SK-N-SH (cell line): ENCODE measurements around the gene SH3RF1. TPM values are rescaled to one million over a fixed set of nuclear protein-coding genes. Genes with fewer than 3 reads are reported as not detected.
A peak's percentile ranks its signal among the peaks of the same experiment; 100 is the strongest.

ENCODE experiments used
- CTCF ChIA-PET: fragments of 300-600, 350-600 bp; formaldehyde crosslinking; extraction: SDS; loops from one replicate; lab custom pipeline; 2021; lab: Yijun Ruan, JAX
- POLR2A ChIA-PET: fragments of 350-600 bp; sonication (Branson Sonifier 250); formaldehyde crosslinking; extraction: SDS; loops from one replicate; lab custom pipeline; 2020; ENCODE audit warnings: antibody characterized with exemption, inconsistent platforms; lab: Yijun Ruan, JAX
- DNase-seq: peaks from one replicate; pipeline ENCODE4 v3.0.0; 2012
- H2AFZ ChIP-seq: fragments of 200-600 bp; sonication (generic); 2 replicates; pipeline ENCODE4 v1.8.1; 2016; ENCODE audit warnings: antibody characterized with exemption, mild to moderate bottlenecking, low read depth
- H3F3A ChIP-seq: fragments of 200-600 bp; sonication (generic); replicated peaks from 2 replicates; pipeline ENCODE3; 2016; ENCODE audit warnings: antibody characterized with exemption, mild to moderate bottlenecking; ENCODE audit not compliant: insufficient read depth
- H3K27ac ChIP-seq, 2 experiments: fragments of 200-500 bp in 1 of 2; fragments of 200-600 bp in 1 of 2; sonication (Bioruptor generic) in 1 of 2; sonication (generic), shearing (Covaris generic) in 1 of 2; 2 replicates each; pipeline versions ENCODE4 v1.5.1 to v1.6.1; 2014 to 2016; ENCODE audit warnings: low read depth in 2 of 2, inconsistent platforms in 1 of 2, low read length in 1 of 2, mild to moderate bottlenecking in 1 of 2, mixed read lengths in 1 of 2
- H3K27me3 ChIP-seq: fragments of 200-600 bp; sonication (generic), shearing (Covaris generic); 2 replicates; pipeline ENCODE4 v1.6.1; 2016; ENCODE audit warnings: mixed run types; ENCODE audit not compliant: insufficient read depth
- H3K36me3 ChIP-seq, 2 experiments: fragments of 200-500 bp in 1 of 2; fragments of 200-600 bp in 1 of 2; sonication (Bioruptor generic) in 1 of 2; sonication (generic) in 1 of 2; replicated peaks in 1 of 2; 2 replicates each; pipeline versions ENCODE3 to v1.5.1; 2014 to 2016; ENCODE audit warnings: low read length in 1 of 2, mild to moderate bottlenecking in 1 of 2; ENCODE audit not compliant: insufficient read depth in 2 of 2, control insufficient read depth in 1 of 2
- H3K4me1 ChIP-seq, 2 experiments: fragments of 200-500 bp in 1 of 2; fragments of 200-600 bp in 1 of 2; sonication (Bioruptor generic) in 1 of 2; sonication (generic), shearing (Covaris generic) in 1 of 2; 2 replicates each; pipeline versions ENCODE4 v1.5.1 to v1.6.1; 2014 to 2016; ENCODE audit warnings: low read depth in 1 of 2, low read length in 1 of 2, mixed run types in 1 of 2; ENCODE audit not compliant: insufficient read depth in 2 of 2, control insufficient read depth in 1 of 2
- H3K4me2 ChIP-seq: fragments of 200-600 bp; sonication (generic), shearing (Covaris generic); 2 replicates; pipeline ENCODE4 v1.6.1; 2017; ENCODE audit warnings: mixed run types
- H3K4me3 ChIP-seq, 2 experiments: fragments of 200-500 bp in 1 of 2; fragments of 200-600 bp in 1 of 2; sonication (Bioruptor generic) in 1 of 2; sonication (generic), shearing (Covaris generic) in 1 of 2; 2 replicates each; pipeline versions ENCODE4 v1.5.1 to v1.8.1; 2014 to 2016; ENCODE audit warnings: low read depth in 2 of 2, inconsistent platforms in 1 of 2, low read length in 1 of 2, mild to moderate bottlenecking in 1 of 2, mixed read lengths in 1 of 2, moderate library complexity in 1 of 2
- H3K79me2 ChIP-seq: fragments of 200-600 bp; sonication (generic); 2 replicates; pipeline ENCODE4 v1.8.1; 2017; ENCODE audit warnings: mild to moderate bottlenecking; ENCODE audit not compliant: insufficient read depth
- H3K9ac ChIP-seq: fragments of 200-600 bp; sonication (generic); 2 replicates; pipeline ENCODE4 v1.6.1; 2017; ENCODE audit warnings: mixed run types
- H3K9me2 ChIP-seq: fragments of 200-600 bp; sonication (generic); 2 replicates; pipeline ENCODE4 v1.6.1; 2017; ENCODE audit warnings: mixed run types
- H3K9me3 ChIP-seq: fragments of 200-600 bp; sonication (generic); 2 replicates; pipeline ENCODE4 v1.6.1; 2017; ENCODE audit warnings: mixed run types, mild to moderate bottlenecking, moderate library complexity
- H4K20me1 ChIP-seq: fragments of 200-600 bp; sonication (generic); 2 replicates; pipeline ENCODE4 v1.6.1; 2017; ENCODE audit warnings: mild to moderate bottlenecking, mixed run types; ENCODE audit not compliant: insufficient read depth
- ELF1 ChIP-seq: IDR thresholded peaks from 2 replicates; pipeline ENCODE4 v1.4.0; 2012
- FOXM1 ChIP-seq: IDR thresholded peaks from 2 replicates; pipeline ENCODE4 v1.4.0; 2012; ENCODE audit warnings: low read depth, mild to moderate bottlenecking
- GABPA ChIP-seq: IDR thresholded peaks from 2 replicates; pipeline ENCODE4 v1.4.0; 2012; ENCODE audit warnings: low read depth, mild to moderate bottlenecking
- JUND ChIP-seq: IDR thresholded peaks from 2 replicates; pipeline ENCODE4 v1.4.0; 2012
- MXI1 ChIP-seq: IDR thresholded peaks from 2 replicates; pipeline ENCODE4 v1.6.1; 2012; ENCODE audit warnings: mild to moderate bottlenecking, low read depth, low read length, improper control_type of control experiment
- RAD21 ChIP-seq: IDR thresholded peaks from 2 replicates; pipeline ENCODE4 v1.6.1; 2012; ENCODE audit warnings: mild to moderate bottlenecking, low read length
- RCOR1 ChIP-seq: fragments of 150-350 bp; IDR thresholded peaks from 2 replicates; pipeline ENCODE4 v1.6.1; 2017; ENCODE audit warnings: antibody characterized with exemption, low read length
- TCF12 ChIP-seq: IDR thresholded peaks from 2 replicates; pipeline ENCODE4 v1.4.0; 2012
- WGBS: methylation state at CpG from one replicate; pipeline ENCODE4 v1.1.6; 2017; ENCODE audit warnings: low lambda C conversion rate; 5-methylcytosine and 5-hydroxymethylcytosine counted together
- polyA plus RNA-seq, 3 experiments: library from polyadenylated mRNA; depleted of rRNA; stranded (reverse); fragments of >200 nt; gene quantifications; 2 replicates each; pipeline ENCODE4 v1.2.3, GENCODE V29; 2012
- TF ChIP-seq, protein P1 (sequence below): IDR thresholded peaks from 2 replicates; pipeline ENCODE4 v1.4.0; 2012; ENCODE audit warnings: low read depth
- TF ChIP-seq, protein P2 (sequence below): IDR thresholded peaks from 2 replicates; pipeline ENCODE4 v1.6.1; 2012; ENCODE audit warnings: mild to moderate bottlenecking, low read depth, low read length, moderate library complexity
- TF ChIP-seq, protein P3 (sequence below): IDR thresholded peaks from 2 replicates; pipeline ENCODE4 v1.4.0; 2012; ENCODE audit warnings: low read depth, borderline replicate concordance
- TF ChIP-seq, protein P4 (sequence below): fragments of 200-600 bp; sonication (generic); IDR thresholded peaks from 2 replicates; pipeline ENCODE4 v1.6.1; 2017; ENCODE audit warnings: antibody characterized with exemption, mild to moderate bottlenecking, moderate library complexity

Gene SH3RF1
- polyA plus RNA-seq, 1 of the 3 experiments (the other 2 are of a cell fraction) = 22.0 TPM

DNA sequence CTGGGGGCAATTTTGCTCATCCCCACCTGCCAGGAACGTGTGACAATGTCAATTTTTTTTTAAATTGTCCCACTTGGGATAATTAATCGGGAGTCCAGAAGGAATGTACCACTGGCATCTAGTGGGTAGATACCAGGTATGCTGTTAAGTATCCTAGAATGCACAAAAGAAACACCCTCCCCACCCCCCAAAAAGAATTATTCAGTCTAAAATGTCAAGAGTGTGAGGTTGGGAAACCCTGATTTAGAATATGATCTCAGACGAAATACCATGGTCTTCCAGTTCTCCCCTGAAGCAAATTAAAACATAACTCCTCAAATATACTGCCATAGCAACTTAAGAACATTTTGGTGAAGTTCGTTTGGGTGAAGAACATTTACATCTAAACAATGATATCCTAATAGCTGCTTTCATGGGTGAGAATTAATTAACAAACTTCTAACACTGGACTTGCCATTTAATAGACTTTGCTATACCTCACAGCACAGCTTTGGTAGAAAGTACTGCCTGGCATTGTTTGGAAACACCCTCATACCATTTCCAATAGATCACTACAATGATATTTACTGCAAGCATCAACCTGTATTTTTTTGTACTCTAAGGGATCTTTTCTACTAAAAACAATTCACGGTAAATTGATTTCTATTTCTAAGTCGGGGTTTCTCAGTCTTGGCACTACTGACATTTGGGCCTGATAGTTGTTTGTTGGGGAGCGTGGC, 36.5 kb downstream of the SH3RF1 start:
- 91% methylated on average over 7 of the region's 7 CpGs for WGBS
- POLR2A ChIA-PET = no interaction called here
- Histone ChIP-seq H2AFZ (no peak overlapping the region), H3K36me3 (no peaks in the 10 kb centered on the region), H4K20me1 (peaks cover 65% of the 10 kb centered on the region), H3K9ac (no peak overlapping the region), H3K9me3 (no peaks in the 10 kb centered on the region), H3F3A (peaks cover 44% of the 10 kb centered on the region), H3K9me2 (no peaks in the 10 kb centered on the region), H3K79me2 (peaks cover 96% of the 10 kb centered on the region), H3K4me1 (peaks cover 5 to 6% of the 10 kb centered on the region in 2 experiments; a peak in 3 of 4 replicates), H3K27me3 (no peaks in the 10 kb centered on the region), H3K4me3 (no peak overlapping the region), H3K27ac (peak overlapping the region in 1 of 2 experiments; percentile 21; a peak in 1 of 4 replicates), H3K4me2 (no peak overlapping the region)
- CTCF ChIA-PET = no interaction called here
- DNase-seq = no peak
- TF ChIP-seq, protein P1, sequence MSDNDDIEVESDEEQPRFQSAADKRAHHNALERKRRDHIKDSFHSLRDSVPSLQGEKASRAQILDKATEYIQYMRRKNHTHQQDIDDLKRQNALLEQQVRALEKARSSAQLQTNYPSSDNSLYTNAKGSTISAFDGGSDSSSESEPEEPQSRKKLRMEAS = no peak
- TF ChIP-seq, protein P2, sequence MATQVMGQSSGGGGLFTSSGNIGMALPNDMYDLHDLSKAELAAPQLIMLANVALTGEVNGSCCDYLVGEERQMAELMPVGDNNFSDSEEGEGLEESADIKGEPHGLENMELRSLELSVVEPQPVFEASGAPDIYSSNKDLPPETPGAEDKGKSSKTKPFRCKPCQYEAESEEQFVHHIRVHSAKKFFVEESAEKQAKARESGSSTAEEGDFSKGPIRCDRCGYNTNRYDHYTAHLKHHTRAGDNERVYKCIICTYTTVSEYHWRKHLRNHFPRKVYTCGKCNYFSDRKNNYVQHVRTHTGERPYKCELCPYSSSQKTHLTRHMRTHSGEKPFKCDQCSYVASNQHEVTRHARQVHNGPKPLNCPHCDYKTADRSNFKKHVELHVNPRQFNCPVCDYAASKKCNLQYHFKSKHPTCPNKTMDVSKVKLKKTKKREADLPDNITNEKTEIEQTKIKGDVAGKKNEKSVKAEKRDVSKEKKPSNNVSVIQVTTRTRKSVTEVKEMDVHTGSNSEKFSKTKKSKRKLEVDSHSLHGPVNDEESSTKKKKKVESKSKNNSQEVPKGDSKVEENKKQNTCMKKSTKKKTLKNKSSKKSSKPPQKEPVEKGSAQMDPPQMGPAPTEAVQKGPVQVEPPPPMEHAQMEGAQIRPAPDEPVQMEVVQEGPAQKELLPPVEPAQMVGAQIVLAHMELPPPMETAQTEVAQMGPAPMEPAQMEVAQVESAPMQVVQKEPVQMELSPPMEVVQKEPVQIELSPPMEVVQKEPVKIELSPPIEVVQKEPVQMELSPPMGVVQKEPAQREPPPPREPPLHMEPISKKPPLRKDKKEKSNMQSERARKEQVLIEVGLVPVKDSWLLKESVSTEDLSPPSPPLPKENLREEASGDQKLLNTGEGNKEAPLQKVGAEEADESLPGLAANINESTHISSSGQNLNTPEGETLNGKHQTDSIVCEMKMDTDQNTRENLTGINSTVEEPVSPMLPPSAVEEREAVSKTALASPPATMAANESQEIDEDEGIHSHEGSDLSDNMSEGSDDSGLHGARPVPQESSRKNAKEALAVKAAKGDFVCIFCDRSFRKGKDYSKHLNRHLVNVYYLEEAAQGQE = no peak
- no peak for TF ChIP-seq ELF1
- TF ChIP-seq RCOR1 = no peak
- TF ChIP-seq, protein P3, sequence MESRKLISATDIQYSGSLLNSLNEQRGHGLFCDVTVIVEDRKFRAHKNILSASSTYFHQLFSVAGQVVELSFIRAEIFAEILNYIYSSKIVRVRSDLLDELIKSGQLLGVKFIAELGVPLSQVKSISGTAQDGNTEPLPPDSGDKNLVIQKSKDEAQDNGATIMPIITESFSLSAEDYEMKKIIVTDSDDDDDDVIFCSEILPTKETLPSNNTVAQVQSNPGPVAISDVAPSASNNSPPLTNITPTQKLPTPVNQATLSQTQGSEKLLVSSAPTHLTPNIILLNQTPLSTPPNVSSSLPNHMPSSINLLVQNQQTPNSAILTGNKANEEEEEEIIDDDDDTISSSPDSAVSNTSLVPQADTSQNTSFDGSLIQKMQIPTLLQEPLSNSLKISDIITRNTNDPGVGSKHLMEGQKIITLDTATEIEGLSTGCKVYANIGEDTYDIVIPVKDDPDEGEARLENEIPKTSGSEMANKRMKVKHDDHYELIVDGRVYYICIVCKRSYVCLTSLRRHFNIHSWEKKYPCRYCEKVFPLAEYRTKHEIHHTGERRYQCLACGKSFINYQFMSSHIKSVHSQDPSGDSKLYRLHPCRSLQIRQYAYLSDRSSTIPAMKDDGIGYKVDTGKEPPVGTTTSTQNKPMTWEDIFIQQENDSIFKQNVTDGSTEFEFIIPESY = no peak
- no peak for TF ChIP-seq FOXM1
- TF ChIP-seq RAD21 = no peak

DNA sequence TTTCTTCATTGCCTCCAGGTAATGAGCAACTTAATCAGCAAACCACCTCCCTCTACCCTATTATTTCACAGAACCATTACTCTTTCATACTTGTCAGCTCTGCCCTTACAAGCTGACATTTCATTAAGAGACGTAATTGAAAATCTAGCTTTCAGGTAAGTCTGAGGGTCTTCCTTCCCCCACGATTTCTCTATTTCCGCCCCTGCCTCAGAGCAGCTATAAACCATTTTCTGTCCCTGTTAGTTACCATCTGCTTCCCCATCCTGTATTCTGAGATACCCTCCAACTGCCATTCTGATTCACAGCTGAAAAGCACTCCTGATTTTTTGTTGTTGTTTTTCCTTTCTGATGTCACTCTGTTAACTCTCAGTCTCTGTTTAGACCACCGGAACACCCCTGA, 37.1 kb downstream of the SH3RF1 start:
- ChIA-PET CTCF (no interaction called here), POLR2A (no interaction called here)
- peaks cover 59% of the 10 kb centered on the region for H4K20me1 ChIP-seq
- no peaks in the 10 kb centered on the region for H3K27me3 ChIP-seq
- H3F3A ChIP-seq = peaks cover 44% of the 10 kb centered on the region
- peaks cover under 1 to 5% of the 10 kb centered on the region in 2 experiments; a peak in 2 of 4 replicates for H3K4me1 ChIP-seq
- no peak for DNase-seq
- WGBS = 100% methylated on average over 4 of the region's 4 CpGs
- H3K9me2 ChIP-seq = no peaks in the 10 kb centered on the region
- peaks cover 96% of the 10 kb centered on the region for H3K79me2 ChIP-seq
- peaks cover 0 to 3% of the 10 kb centered on the region in 2 experiments for H3K36me3 ChIP-seq
- no peaks in the 10 kb centered on the region for H3K9me3 ChIP-seq
- H3K27ac ChIP-seq = no peak overlapping the region; a peak in 1 of 4 replicates
- no peak overlapping the region for H2AFZ ChIP-seq
- no peak overlapping the region for H3K9ac ChIP-seq
- H3K4me3 ChIP-seq = no peak overlapping the region
- H3K4me2 ChIP-seq = no peak overlapping the region
- TF ChIP-seq GABPA (no peak), JUND (no peak), TCF12 (no peak), MXI1 (no peak), RAD21 (no peak)
- TF ChIP-seq, protein P4, sequence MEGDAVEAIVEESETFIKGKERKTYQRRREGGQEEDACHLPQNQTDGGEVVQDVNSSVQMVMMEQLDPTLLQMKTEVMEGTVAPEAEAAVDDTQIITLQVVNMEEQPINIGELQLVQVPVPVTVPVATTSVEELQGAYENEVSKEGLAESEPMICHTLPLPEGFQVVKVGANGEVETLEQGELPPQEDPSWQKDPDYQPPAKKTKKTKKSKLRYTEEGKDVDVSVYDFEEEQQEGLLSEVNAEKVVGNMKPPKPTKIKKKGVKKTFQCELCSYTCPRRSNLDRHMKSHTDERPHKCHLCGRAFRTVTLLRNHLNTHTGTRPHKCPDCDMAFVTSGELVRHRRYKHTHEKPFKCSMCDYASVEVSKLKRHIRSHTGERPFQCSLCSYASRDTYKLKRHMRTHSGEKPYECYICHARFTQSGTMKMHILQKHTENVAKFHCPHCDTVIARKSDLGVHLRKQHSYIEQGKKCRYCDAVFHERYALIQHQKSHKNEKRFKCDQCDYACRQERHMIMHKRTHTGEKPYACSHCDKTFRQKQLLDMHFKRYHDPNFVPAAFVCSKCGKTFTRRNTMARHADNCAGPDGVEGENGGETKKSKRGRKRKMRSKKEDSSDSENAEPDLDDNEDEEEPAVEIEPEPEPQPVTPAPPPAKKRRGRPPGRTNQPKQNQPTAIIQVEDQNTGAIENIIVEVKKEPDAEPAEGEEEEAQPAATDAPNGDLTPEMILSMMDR = no peak
- TF ChIP-seq, protein P1 = no peak
